ENCODE data around the gene DOCK3.

The DOCK3 gene

DNA sequence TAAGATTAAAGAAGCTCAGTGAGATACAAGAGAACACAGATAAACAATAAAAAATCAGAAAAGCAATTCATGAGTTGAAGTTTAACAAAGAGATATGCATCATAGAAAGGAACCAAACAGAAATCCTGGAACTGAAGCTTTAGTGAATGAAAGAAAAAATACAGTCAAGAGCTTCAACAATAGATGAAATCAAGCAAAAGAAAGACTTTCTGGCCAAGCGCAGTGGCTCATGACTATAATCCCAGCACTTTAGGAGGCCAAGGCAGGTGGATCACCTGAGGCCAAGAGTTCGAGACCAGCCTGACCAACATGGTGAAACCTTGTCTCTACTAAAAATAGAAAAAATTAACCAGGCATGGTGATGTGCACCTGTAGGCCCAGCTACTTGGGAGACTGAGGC is 408.8 kb downstream of the DOCK3 start:
- no peak for TF ChIP-seq TAF1 (IDR thresholded peaks at IDR 0.05; ENCODE audit: borderline replicate concordance, insufficient read depth, low read length)
- TF ChIP-seq, protein P1, sequence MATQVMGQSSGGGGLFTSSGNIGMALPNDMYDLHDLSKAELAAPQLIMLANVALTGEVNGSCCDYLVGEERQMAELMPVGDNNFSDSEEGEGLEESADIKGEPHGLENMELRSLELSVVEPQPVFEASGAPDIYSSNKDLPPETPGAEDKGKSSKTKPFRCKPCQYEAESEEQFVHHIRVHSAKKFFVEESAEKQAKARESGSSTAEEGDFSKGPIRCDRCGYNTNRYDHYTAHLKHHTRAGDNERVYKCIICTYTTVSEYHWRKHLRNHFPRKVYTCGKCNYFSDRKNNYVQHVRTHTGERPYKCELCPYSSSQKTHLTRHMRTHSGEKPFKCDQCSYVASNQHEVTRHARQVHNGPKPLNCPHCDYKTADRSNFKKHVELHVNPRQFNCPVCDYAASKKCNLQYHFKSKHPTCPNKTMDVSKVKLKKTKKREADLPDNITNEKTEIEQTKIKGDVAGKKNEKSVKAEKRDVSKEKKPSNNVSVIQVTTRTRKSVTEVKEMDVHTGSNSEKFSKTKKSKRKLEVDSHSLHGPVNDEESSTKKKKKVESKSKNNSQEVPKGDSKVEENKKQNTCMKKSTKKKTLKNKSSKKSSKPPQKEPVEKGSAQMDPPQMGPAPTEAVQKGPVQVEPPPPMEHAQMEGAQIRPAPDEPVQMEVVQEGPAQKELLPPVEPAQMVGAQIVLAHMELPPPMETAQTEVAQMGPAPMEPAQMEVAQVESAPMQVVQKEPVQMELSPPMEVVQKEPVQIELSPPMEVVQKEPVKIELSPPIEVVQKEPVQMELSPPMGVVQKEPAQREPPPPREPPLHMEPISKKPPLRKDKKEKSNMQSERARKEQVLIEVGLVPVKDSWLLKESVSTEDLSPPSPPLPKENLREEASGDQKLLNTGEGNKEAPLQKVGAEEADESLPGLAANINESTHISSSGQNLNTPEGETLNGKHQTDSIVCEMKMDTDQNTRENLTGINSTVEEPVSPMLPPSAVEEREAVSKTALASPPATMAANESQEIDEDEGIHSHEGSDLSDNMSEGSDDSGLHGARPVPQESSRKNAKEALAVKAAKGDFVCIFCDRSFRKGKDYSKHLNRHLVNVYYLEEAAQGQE (IDR thresholded peaks at IDR 0.05; ENCODE audit: insufficient read depth in 1 of 2, low read depth in 2 of 2, low read length in 2 of 2), result no peak

DNA sequence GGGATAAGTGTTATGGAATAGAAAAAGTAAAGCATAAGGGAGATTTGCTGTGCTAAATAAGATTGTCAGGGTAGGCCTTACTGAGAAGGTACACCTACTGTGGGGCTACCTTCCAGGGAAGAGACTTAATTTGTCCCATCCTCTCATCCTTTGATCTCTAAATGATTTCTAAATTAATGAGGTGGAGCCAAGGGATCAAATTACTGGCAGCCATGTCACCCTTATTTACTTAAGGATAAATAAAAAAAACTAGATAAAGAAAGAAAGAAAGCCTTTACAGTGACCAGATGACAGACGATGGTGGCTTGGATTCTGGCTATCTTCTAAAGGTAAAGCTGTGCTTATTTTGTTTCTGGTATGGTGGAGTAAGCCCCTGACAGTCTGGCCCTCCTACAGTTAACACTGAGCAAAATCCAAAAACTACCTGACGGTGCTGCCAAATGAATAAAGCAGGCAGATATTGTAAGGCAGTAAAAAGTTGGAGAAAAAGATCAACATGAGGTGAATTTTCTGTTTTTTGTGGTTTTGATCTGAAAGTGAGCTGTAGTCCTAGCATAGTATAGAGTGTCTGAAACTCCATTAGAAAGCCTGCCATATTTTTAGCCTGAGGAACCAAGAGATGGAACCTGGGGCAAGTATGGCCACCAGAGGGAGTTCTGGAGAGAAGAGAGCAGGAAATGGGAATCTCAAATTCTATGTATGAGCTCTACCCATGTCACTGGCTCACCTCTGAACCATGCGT is 425.2 kb downstream of the DOCK3 start:
- TF ChIP-seq SIN3A (IDR thresholded peaks at IDR 0.05; ENCODE audit: borderline replicate concordance, insufficient read depth, low read length) (no peak), TAF1 (IDR thresholded peaks at IDR 0.05; ENCODE audit: borderline replicate concordance, insufficient read depth, low read length) (no peak), POLR2AphosphoS5 (IDR thresholded peaks at IDR 0.05; ENCODE audit: low read depth, low read length) (no peak), FOXP2 (optimal IDR thresholded peaks at IDR 0.05; ENCODE audit: borderline replicate concordance, extremely low read depth, extremely low read length, insufficient read depth) (no peak)
- TF ChIP-seq, protein P1 (IDR thresholded peaks at IDR 0.05; ENCODE audit: insufficient read depth in 1 of 2, low read depth in 2 of 2, low read length in 2 of 2), result no peak

DNA sequence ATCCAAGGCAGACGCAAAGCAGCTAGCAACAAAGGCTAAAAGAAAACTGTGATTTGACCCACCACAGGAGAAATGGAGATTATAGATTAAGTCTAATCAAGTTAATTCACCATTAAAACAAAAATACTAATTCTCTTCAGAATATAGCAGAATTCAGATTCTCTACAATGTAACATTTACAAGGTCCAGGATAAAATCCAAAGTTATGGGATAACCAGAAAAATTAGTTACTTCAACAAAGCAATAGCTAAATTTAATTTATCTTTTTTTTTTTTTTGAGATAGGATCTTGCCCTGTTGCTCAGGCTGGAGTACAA is 425.8 kb downstream of the DOCK3 start:
- TF ChIP-seq FOXP2 (optimal IDR thresholded peaks at IDR 0.05; ENCODE audit: borderline replicate concordance, extremely low read depth, extremely low read length, insufficient read depth) (no peak), TAF1 (IDR thresholded peaks at IDR 0.05; ENCODE audit: borderline replicate concordance, insufficient read depth, low read length) (no peak), POLR2AphosphoS5 (IDR thresholded peaks at IDR 0.05; ENCODE audit: low read depth, low read length) (no peak), SIN3A (IDR thresholded peaks at IDR 0.05; ENCODE audit: borderline replicate concordance, insufficient read depth, low read length) (no peak)
- TF ChIP-seq, protein P1 (IDR thresholded peaks at IDR 0.05; ENCODE audit: insufficient read depth in 1 of 2, low read depth in 2 of 2, low read length in 2 of 2), result no peak

DNA sequence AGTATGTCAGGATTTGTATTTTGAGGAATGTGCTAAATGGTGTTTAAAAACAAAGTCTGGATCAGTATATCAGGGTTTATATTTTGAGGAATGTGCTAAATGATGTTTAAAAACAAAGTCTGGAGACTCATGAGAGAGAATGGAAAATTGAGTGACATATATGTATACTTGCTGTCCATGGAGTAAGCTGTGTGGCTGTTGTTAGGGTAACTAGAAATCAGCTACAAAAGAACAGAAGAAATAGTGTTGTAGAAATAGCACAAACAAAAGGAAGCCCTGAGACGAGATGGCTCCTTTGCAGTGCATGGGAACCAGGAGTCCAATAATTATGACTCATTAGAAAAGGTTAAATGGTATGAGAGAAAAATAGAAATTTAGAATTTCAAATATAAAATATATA is 427.7 kb downstream of the DOCK3 start:
- no peak for TF ChIP-seq POLR2AphosphoS5 (IDR thresholded peaks at IDR 0.05; ENCODE audit: low read depth, low read length)
- no peak for TF ChIP-seq TAF1 (IDR thresholded peaks at IDR 0.05; ENCODE audit: borderline replicate concordance, insufficient read depth, low read length)
- no peak for TF ChIP-seq FOXP2 (optimal IDR thresholded peaks at IDR 0.05; ENCODE audit: borderline replicate concordance, extremely low read depth, extremely low read length, insufficient read depth)
- TF ChIP-seq SIN3A (IDR thresholded peaks at IDR 0.05; ENCODE audit: borderline replicate concordance, insufficient read depth, low read length), result no peak
- TF ChIP-seq, protein P1 (IDR thresholded peaks at IDR 0.05; ENCODE audit: insufficient read depth in 1 of 2, low read depth in 2 of 2, low read length in 2 of 2), result no peak

Measured in PFSK-1 (cell line).